ENCODE results near the gene PRRC2A.

Gene PRRC2A

DNA sequence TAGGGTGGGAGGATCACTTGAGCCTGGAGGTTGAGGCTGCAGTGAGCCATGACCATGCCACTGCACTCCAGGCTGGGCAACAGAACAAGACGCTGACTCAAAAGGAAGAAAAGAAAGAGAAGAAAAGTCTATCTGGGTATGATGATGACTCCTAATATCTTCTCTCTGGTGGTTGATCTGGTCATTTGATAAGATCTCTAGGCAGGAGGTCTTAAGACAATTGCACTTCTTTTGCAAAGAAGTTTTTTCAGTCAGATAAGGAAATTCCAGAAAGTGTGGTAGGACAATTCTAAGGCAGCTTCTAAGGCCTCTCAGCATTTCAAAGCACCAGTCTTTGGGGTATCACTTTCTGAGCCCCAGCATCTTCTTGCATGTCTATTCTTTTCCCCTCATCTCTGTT, 13.2 kb upstream of the PRRC2A start:
- ChIA-PET CTCF (interaction anchor here (2.5 kb wide), 1 partner anchor 9 kb away, joined by 6 read pairs; no protein-coding TSS in a partner anchor), POLR2A (no interaction called here)
- TF ChIP-seq SUZ12 (IDR thresholded peaks at IDR 0.05) = no peak
- TF ChIP-seq ELF4 (IDR thresholded peaks at IDR 0.05) = no peak
- no peak for TF ChIP-seq ZNF384 (IDR thresholded peaks at IDR 0.05)
- no peak for TF ChIP-seq L3MBTL2 (conservative IDR thresholded peaks at IDR 0.05)
- TF ChIP-seq CTBP1 (IDR thresholded peaks at IDR 0.05; ENCODE audit: borderline replicate concordance) = no peak
- TF ChIP-seq TARDBP (IDR thresholded peaks at IDR 0.05) = no peak
- TF ChIP-seq, protein P1, sequence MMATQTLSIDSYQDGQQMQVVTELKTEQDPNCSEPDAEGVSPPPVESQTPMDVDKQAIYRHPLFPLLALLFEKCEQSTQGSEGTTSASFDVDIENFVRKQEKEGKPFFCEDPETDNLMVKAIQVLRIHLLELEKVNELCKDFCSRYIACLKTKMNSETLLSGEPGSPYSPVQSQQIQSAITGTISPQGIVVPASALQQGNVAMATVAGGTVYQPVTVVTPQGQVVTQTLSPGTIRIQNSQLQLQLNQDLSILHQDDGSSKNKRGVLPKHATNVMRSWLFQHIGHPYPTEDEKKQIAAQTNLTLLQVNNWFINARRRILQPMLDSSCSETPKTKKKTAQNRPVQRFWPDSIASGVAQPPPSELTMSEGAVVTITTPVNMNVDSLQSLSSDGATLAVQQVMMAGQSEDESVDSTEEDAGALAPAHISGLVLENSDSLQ (IDR thresholded peaks at IDR 0.05) = no peak
- no peak for TF ChIP-seq ARNT (IDR thresholded peaks at IDR 0.05)
- no peak for TF ChIP-seq FOXA1 (IDR thresholded peaks at IDR 0.05)
- no peak for TF ChIP-seq FOXM1 (IDR thresholded peaks at IDR 0.05; ENCODE audit: borderline replicate concordance)
- no peak for TF ChIP-seq LEF1 (IDR thresholded peaks at IDR 0.05; ENCODE audit: borderline replicate concordance)
- no peak for TF ChIP-seq NFRKB (IDR thresholded peaks at IDR 0.05)
- no peak for TF ChIP-seq FOXK2 (IDR thresholded peaks at IDR 0.05)
- TF ChIP-seq BHLHE40 (IDR thresholded peaks at IDR 0.05; ENCODE audit: borderline replicate concordance) = no peak
- TF ChIP-seq SP1 (IDR thresholded peaks at IDR 0.05) = no peak
- no peak for TF ChIP-seq HDGF (IDR thresholded peaks at IDR 0.05; ENCODE audit: borderline replicate concordance)
- DNase-seq (ENCODE audit: extremely low spot score) = no peak

DNA sequence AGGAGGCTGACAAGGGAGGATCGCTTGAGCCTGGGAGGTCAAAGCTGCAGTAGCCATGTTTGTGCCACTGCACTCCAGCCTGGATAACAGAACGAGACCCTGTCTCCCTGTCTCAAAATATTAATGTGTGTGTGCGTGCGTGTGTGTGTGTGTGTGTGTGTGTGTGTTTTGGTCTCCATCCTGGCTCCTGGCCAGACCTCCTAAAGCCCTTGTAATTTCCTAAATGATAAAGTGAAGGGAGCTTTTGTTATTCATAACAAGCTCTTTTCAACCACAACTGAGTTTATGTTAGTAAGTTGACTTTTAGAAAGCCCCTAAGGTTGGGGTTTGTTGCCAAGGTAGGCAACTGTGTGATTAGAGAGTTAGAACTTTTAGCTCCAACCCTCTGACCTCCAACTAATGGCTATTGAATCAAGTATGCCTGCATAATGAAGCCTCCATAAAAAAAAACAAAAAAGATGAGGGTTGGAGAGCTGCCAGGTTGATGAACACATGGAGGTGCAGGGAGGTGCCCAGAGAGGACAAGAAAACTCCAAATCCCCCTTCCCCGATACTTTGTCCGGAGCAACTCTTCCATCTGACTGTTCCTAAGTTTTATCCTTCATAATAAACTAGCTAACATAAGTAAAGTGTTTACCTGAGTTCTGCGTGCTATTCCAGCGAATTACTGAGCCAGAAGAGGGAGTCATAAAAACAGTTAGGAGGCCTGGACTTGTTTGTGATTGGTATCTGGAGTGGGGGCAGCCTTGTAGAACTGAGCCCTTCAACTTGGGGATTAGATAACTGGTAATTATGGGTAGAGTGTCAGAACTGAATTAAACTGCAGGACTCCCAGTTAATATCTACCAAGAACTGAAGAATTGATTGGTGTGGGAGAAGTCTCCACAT, 10.8 kb upstream of the PRRC2A start:
- TF ChIP-seq BHLHE40 (IDR thresholded peaks at IDR 0.05; ENCODE audit: borderline replicate concordance) (no peak), SUZ12 (IDR thresholded peaks at IDR 0.05) (no peak), ELF4 (IDR thresholded peaks at IDR 0.05) (no peak), ARNT (IDR thresholded peaks at IDR 0.05) (no peak)
- CTCF ChIA-PET = interaction anchor here (0.8 to 1.8 kb wide), 4 partner anchors 9 to 59 kb away, joined by 5 to 13 read pairs (median 8); no protein-coding TSS in a partner anchor
- POLR2A ChIA-PET = interaction anchor here (0.7 to 2.1 kb wide), 5 partner anchors 29 to 68 kb away, joined by 3 to 9 read pairs (median 3); partner anchors contain the start of genes C6orf47, DDX39B and GPANK1
- DNase-seq (ENCODE audit: extremely low spot score) = no peak

DNA sequence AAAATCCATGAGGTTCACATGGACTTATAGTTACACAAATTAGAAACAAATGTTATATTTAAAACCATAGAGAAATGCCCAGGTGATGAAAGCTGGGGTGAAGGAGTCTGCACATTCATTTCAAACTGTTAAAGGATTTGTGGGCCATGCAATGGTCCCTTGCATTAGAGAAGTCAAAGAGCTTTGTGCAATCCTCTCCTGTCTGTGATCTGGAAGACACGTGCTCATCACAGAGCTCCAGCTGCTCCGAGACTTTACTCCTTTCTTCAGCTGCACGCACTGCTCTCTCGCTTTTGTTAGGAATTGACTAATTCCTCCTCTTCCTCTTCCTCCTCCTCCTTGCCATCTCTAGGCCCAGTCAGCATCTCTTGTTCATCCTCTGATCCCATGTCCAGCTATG, 9.5 kb upstream of the PRRC2A start:
- ChIA-PET CTCF (interaction anchor here (0.7 to 1.8 kb wide), 3 partner anchors 13 to 898 kb away, joined by 3 to 5 read pairs (median 4); no protein-coding TSS in a partner anchor), POLR2A (interaction anchor here (2.1 kb wide), 1 partner anchor 70 kb away, joined by 9 read pairs; the partner anchor contains the start of gene DDX39B)
- TF ChIP-seq FOXA1 (IDR thresholded peaks at IDR 0.05) = no peak
- TF ChIP-seq L3MBTL2 (conservative IDR thresholded peaks at IDR 0.05) = no peak
- TF ChIP-seq ARNT (IDR thresholded peaks at IDR 0.05) = no peak
- TF ChIP-seq FOXM1 (IDR thresholded peaks at IDR 0.05; ENCODE audit: borderline replicate concordance) = no peak
- DNase-seq (ENCODE audit: extremely low spot score) = no peak

- POLR2A ChIA-PET = interaction anchor here (2.0 kb wide), 1 partner anchor 51 kb away, joined by 6 read pairs; the partner anchor contains the start of gene GPANK1
- CTCF ChIA-PET = interaction anchor here (0.6 kb wide), 2 partner anchors 22 to 31 kb away, joined by 3 read pairs; no protein-coding TSS in a partner anchor
- no peak for DNase-seq (ENCODE audit: extremely low spot score)
- no peak for TF ChIP-seq FOXK2 (IDR thresholded peaks at IDR 0.05)
- TF ChIP-seq SP1 (IDR thresholded peaks at IDR 0.05) = no peak
- TF ChIP-seq LEF1 (IDR thresholded peaks at IDR 0.05; ENCODE audit: borderline replicate concordance) = no peak
- no peak for TF ChIP-seq CTBP1 (IDR thresholded peaks at IDR 0.05; ENCODE audit: borderline replicate concordance)
- no peak for TF ChIP-seq ARNT (IDR thresholded peaks at IDR 0.05)
- no peak for TF ChIP-seq BHLHE40 (IDR thresholded peaks at IDR 0.05; ENCODE audit: borderline replicate concordance)
- TF ChIP-seq TARDBP (IDR thresholded peaks at IDR 0.05) = no peak
- no peak for TF ChIP-seq FOXM1 (IDR thresholded peaks at IDR 0.05; ENCODE audit: borderline replicate concordance)
- TF ChIP-seq NFRKB (IDR thresholded peaks at IDR 0.05) = no peak
- no peak for TF ChIP-seq SUZ12 (IDR thresholded peaks at IDR 0.05)
- no peak for TF ChIP-seq L3MBTL2 (conservative IDR thresholded peaks at IDR 0.05)
- TF ChIP-seq FOXA1 (IDR thresholded peaks at IDR 0.05) = no peak
- no peak for TF ChIP-seq HDGF (IDR thresholded peaks at IDR 0.05; ENCODE audit: borderline replicate concordance)
- no peak for TF ChIP-seq ZNF384 (IDR thresholded peaks at IDR 0.05)
- TF ChIP-seq ELF4 (IDR thresholded peaks at IDR 0.05) = no peak
- TF ChIP-seq, protein P1 (IDR thresholded peaks at IDR 0.05) = no peak
These were observed 6.4 kb upstream of the PRRC2A start for GRCh38 chr6:31614075-31614619.

DNA sequence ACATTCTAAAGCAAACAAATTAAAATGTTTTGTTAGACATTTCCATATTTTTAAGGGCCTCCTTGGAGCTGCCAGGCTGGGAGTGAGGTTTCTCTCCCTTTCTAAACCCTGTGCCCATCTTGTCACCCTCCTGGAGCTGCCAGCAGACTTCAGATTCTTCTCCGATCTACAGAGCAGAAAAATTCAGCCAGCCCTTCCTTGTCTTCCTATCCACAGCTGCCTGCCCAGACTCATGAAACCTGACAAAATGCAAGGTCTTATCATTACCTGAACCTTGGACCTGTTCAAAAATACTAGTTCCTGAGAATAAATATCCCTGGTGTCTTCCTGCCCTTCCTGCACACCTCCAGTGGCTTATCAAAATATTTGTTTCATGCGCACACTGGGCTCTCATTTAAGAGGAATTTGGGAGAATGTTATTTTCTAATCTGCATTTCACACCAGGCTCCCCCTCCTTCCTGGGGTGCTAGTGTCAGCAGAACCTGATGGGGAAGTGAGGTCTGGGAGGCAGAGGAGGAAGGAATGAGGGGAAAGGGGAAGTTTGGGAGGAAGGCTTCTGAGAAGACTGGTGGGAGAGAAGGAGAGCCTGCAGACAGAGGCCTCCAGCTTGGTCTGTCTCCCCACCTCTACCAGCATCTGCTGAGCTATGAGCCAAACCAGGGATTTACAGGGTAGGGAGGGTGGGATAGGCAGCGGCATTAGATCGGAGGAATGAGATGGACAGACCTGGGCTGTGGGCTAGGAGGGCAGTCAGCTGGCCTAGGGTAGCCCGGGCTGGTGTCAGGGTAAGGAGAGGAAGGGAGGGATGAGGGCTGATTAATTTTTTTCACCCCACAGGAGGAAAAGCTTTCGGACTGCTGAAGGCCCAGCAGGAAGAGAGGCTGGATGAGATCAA, 5.6 kb upstream of the PRRC2A start, which contains the start of gene AIF1:
Gene AIF1 (plus strand): TSS at position 551 of the 895 bp plus-strand sequence. CDS start 96 bp downstream, at position 647.
- DNase-seq (ENCODE audit: extremely low spot score) = no peak
- ChIA-PET CTCF (no interaction called here), POLR2A (interaction anchor here (1.0 to 2.0 kb wide), 2 partner anchors 38 to 50 kb away, joined by 3 to 6 read pairs; partner anchors contain the start of genes BAG6 and GPANK1)
- TF ChIP-seq ZNF384 (IDR thresholded peaks at IDR 0.05) = no peak
- TF ChIP-seq SUZ12 (IDR thresholded peaks at IDR 0.05) = no peak
- no peak for TF ChIP-seq L3MBTL2 (conservative IDR thresholded peaks at IDR 0.05)
- no peak for TF ChIP-seq ELF4 (IDR thresholded peaks at IDR 0.05)
- TF ChIP-seq SP1 (IDR thresholded peaks at IDR 0.05) = no peak
- TF ChIP-seq FOXM1 (IDR thresholded peaks at IDR 0.05; ENCODE audit: borderline replicate concordance) = no peak
- TF ChIP-seq HDGF (IDR thresholded peaks at IDR 0.05; ENCODE audit: borderline replicate concordance) = no peak
- TF ChIP-seq NFRKB (IDR thresholded peaks at IDR 0.05) = no peak
- TF ChIP-seq FOXA1 (IDR thresholded peaks at IDR 0.05) = no peak
- no peak for TF ChIP-seq FOXK2 (IDR thresholded peaks at IDR 0.05)
